WERI-Rb-1 (cell line): ENCODE results near the gene UGGT1.

Source experiments
- DNase-seq: peaks from one replicate; pipeline ENCODE4 v3.0.0-alpha.2; 2020
- H3K27ac ChIP-seq: fragments of 250-450 bp; sonication (Bioruptor Pico); 2 replicates; pipeline ENCODE4 v1.5.1; 2020; ENCODE audit warnings: mild to moderate bottlenecking, moderate library complexity
- H3K27me3 ChIP-seq: fragments of 250-450 bp; sonication (Bioruptor Pico); 2 replicates; pipeline ENCODE4 v1.5.1; 2021; ENCODE audit warnings: mild to moderate bottlenecking, low read depth, moderate library complexity; ENCODE audit not compliant: insufficient read depth, severe bottlenecking
- H3K36me3 ChIP-seq: fragments of 250-450 bp; sonication (Bioruptor Pico); 2 replicates; pipeline ENCODE4 v1.5.1; 2020; ENCODE audit warnings: mild to moderate bottlenecking, moderate library complexity
- H3K4me3 ChIP-seq: 2 replicates; pipeline ENCODE4 v1.5.1; 2011; ENCODE audit warnings: low read depth, mild to moderate bottlenecking, control low read depth, low read length
- H3K9me3 ChIP-seq: fragments of 250-450 bp; sonication (Bioruptor Pico); 2 replicates; pipeline ENCODE4 v1.5.1; 2021; ENCODE audit warnings: mild to moderate bottlenecking, moderate library complexity; ENCODE audit not compliant: severe bottlenecking
- TF ChIP-seq, protein P1 (sequence below): IDR thresholded peaks from 2 replicates; pipeline ENCODE4 v1.5.1; 2011; ENCODE audit warnings: low read depth, mild to moderate bottlenecking, control low read depth, inconsistent platforms, low read length

The UGGT1 gene

GRCh38 chr2:128115921-128116623 lies 25.1 kb downstream of the UGGT1 start:
- TF ChIP-seq, protein P1, sequence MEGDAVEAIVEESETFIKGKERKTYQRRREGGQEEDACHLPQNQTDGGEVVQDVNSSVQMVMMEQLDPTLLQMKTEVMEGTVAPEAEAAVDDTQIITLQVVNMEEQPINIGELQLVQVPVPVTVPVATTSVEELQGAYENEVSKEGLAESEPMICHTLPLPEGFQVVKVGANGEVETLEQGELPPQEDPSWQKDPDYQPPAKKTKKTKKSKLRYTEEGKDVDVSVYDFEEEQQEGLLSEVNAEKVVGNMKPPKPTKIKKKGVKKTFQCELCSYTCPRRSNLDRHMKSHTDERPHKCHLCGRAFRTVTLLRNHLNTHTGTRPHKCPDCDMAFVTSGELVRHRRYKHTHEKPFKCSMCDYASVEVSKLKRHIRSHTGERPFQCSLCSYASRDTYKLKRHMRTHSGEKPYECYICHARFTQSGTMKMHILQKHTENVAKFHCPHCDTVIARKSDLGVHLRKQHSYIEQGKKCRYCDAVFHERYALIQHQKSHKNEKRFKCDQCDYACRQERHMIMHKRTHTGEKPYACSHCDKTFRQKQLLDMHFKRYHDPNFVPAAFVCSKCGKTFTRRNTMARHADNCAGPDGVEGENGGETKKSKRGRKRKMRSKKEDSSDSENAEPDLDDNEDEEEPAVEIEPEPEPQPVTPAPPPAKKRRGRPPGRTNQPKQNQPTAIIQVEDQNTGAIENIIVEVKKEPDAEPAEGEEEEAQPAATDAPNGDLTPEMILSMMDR: no peak
- no peak for DNase-seq
- no peak overlapping the region for H3K27ac ChIP-seq
- H3K27me3 ChIP-seq: no peaks in the 10 kb centered on the region
- H3K9me3 ChIP-seq: no peaks in the 10 kb centered on the region
- H3K4me3 ChIP-seq: no peak overlapping the region
- H3K36me3 ChIP-seq: peaks cover 64% of the 10 kb centered on the region

- no peak overlapping the region for H3K4me3 ChIP-seq
- H3K27ac ChIP-seq: no peak overlapping the region
- H3K36me3 ChIP-seq: peaks cover 76% of the 10 kb centered on the region
- DNase-seq: no peak
- H3K9me3 ChIP-seq: no peaks in the 10 kb centered on the region
- no peaks in the 10 kb centered on the region for H3K27me3 ChIP-seq
- TF ChIP-seq, protein P1: no peak
These were observed 43.6 kb downstream of the UGGT1 start for GRCh38 chr2:128134573-128134972.

DNA sequence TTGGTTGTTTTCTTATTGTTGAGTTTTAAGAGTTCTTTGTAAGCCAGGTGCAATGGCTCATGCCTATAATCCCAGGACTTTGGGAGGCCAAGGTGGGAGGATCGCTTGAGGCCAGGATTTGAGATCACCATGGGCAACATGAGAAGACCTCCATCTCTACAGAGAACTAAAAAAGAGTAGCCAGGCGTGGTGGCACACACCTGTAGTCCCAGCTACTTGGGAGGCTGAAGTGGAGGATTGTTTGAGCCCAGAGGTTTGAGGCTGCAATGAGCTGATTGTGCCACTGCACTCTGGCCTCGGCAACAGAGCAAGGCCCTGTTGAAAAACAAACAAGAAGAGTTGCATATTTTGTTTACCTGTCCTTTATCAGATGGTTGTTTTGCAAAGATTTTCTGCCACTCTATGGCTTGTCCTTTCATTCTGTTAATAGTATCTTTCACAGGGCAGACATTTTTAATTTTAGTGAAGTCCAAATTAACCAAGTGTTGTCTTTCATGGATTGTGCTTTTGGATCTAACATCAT lies 46.2 kb downstream of the UGGT1 start:
- TF ChIP-seq, protein P1: no peak
- no peaks in the 10 kb centered on the region for H3K9me3 ChIP-seq
- H3K27ac ChIP-seq: no peak overlapping the region
- no peak for DNase-seq
- no peak overlapping the region for H3K4me3 ChIP-seq
- peaks cover 76% of the 10 kb centered on the region for H3K36me3 ChIP-seq
- H3K27me3 ChIP-seq: no peaks in the 10 kb centered on the region

GRCh38 chr2:128139624-128140023 lies 48.6 kb downstream of the UGGT1 start:
- H3K9me3 ChIP-seq: no peaks in the 10 kb centered on the region
- no peak for DNase-seq
- H3K27me3 ChIP-seq: no peaks in the 10 kb centered on the region
- no peak overlapping the region for H3K27ac ChIP-seq
- TF ChIP-seq, protein P1: no peak
- no peak overlapping the region for H3K4me3 ChIP-seq
- H3K36me3 ChIP-seq: peaks cover 68% of the 10 kb centered on the region

DNA sequence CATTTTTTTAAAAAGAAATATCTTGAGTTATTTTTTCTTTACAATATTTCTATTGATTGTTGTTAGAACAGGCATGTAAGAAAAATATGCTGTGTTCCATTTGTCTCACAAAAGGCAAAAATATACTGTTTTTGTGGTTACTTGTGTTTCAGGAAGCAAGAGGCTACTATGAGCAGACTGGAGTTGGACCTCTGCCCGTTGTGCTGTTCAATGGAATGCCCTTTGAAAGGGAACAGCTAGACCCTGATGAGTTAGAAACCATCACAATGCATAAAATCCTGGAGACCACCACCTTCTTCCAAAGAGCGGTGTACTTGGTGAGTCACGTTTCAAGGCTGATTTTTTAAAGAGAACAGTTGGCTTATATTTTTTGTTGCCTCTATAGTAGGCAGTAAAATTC lies 54.7 kb downstream of the UGGT1 start:
- H3K27ac ChIP-seq: no peak overlapping the region
- H3K36me3 ChIP-seq: peaks cover 57% of the 10 kb centered on the region

More for the DNA sequence above, 54.7 kb downstream of the UGGT1 start:
- DNase-seq: no peak
- no peak overlapping the region for H3K4me3 ChIP-seq
- no peaks in the 10 kb centered on the region for H3K9me3 ChIP-seq
- no peaks in the 10 kb centered on the region for H3K27me3 ChIP-seq
- TF ChIP-seq, protein P1: no peak
